Measurements from ENCODE around the gene AUP1. TPM values are rescaled to one million over a fixed set of nuclear protein-coding genes. Genes with fewer than 3 reads are reported as not detected.
"Not testable (repeated sequence)": the region's sequence is repeated elsewhere in the genome, so short reads cannot be mapped to it uniquely, and the experiment has no call there.

AUP1 gene
- total RNA-seq, 2 experiments from 2014 or later = 116 to 136 TPM

- ChIA-PET POLR2A (interaction anchor here (0.6 to 0.7 kb wide), 3 partner anchors 11 to 786 kb away, joined by 3 to 6 read pairs (median 6); no protein-coding TSS in a partner anchor), CTCF (interaction anchor here (0.8 to 4.6 kb wide), 7 partner anchors 10 to 84 kb away, joined by 3 to 24 read pairs (median 3); partner anchors contain the start of genes CCDC142 and TTC31)
- DNase-seq = no peak
- Mint-ChIP-seq H3K4me1 (peaks cover 21% of the 10 kb centered on the region), H3K4me3 (no peak overlapping the region), H3K36me3 (ENCODE audit: low read depth) (no peaks in the 10 kb centered on the region), H3K9me3 (no peaks in the 10 kb centered on the region), H3K27ac (peak overlapping the region; percentile 11), H3K27me3 (peaks cover 8% of the 10 kb centered on the region)
Observed at GRCh38 chr2:74566754-74567085, 37.2 kb upstream of the AUP1 start.

GRCh38 chr2:74566076-74566753 lies 36.7 kb upstream of the AUP1 start:
- Mint-ChIP-seq H3K36me3 (ENCODE audit: low read depth) (no peaks in the 10 kb centered on the region), H3K4me3 (no peak overlapping the region), H3K9me3 (no peaks in the 10 kb centered on the region), H3K27me3 (peaks cover 13% of the 10 kb centered on the region), H3K27ac (peak overlapping the region; percentile 1), H3K4me1 (peaks cover 21% of the 10 kb centered on the region)
- ChIA-PET POLR2A (interaction anchor here (0.6 to 0.7 kb wide), 3 partner anchors 11 to 785 kb away, joined by 3 to 6 read pairs (median 6); no protein-coding TSS in a partner anchor), CTCF (interaction anchor here (0.8 to 4.6 kb wide), 7 partner anchors 10 to 83 kb away, joined by 3 to 24 read pairs (median 3); partner anchors contain the start of genes CCDC142 and TTC31)
- DNase-seq = no peak

DNA sequence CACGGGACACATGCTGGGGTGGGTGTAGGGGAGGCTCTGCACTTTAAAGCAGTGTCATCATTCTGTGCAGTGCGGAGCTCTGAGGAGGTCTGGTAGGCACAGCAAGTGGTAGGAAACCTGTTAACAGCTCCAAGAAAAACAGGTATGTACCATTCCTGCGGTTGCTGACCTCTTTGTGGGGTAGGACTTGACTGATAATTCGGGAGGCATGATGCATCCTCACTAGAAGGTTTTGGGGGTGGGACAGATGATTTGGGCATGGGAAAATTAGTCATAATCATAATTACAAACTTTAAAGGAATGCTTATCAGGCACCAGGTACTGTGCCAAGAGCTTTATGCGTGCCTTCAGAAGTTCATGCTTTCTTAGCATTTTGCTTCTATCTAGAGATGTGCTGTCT lies 34.7 kb upstream of the AUP1 start:
- no peak overlapping the region for H3K27ac Mint-ChIP-seq
- ChIA-PET POLR2A (no interaction called here), CTCF (interaction anchor here (1.8 kb wide), 1 partner anchor 13 kb away, joined by 6 read pairs; no protein-coding TSS in a partner anchor)

DNA sequence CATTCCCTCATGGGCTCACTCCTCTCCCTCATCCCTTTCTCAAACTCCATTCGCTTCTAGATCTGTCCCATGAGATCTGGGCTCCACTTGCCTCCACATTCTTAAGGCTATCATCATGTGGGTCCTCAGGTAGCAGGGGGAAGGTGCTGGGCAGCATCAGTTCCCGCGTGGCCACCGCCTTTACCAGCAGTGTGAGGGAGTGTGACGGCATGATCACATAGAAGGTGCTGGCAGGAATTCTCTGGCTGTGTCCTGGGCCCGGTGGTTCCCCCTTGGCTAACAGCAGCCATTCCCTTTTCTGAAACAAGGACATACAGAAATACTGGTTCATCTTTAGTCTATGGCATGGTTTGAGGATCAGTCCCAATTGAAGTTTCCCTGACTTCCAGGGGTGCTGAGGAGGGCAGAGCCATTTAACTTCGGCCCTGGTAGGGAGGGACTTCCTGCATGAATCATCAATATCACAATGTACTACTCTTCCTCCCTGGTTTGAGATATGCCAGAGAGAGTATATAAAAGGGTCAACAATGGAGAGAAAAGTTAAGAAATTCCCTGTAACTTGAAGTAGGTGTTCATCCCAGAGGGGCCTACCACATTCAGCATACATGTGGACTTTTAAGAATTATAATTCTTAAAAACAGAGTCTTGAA lies 32.7 kb upstream of the AUP1 start:
- H3K4me3 Mint-ChIP-seq = no peak overlapping the region
- H3K4me1 Mint-ChIP-seq = peaks cover 11% of the 10 kb centered on the region
- H3K27ac Mint-ChIP-seq = no peak overlapping the region
- no peaks in the 10 kb centered on the region for H3K9me3 Mint-ChIP-seq
- ChIA-PET POLR2A (no interaction called here), CTCF (interaction anchor here (0.6 kb wide), 1 partner anchor 33 kb away, joined by 3 read pairs; the partner anchor contains the start of genes AUP1 and HTRA2)
- no peak for DNase-seq
- peaks cover 18% of the 10 kb centered on the region for H3K27me3 Mint-ChIP-seq
- H3K36me3 Mint-ChIP-seq (ENCODE audit: low read depth) = peaks cover 3% of the 10 kb centered on the region

More for the DNA sequence above, 34.7 kb upstream of the AUP1 start:
- Mint-ChIP-seq H3K9me3 (no peaks in the 10 kb centered on the region), H3K36me3 (ENCODE audit: low read depth) (no peaks in the 10 kb centered on the region), H3K4me3 (no peak overlapping the region), H3K27me3 (peaks cover 18% of the 10 kb centered on the region), H3K4me1 (peaks cover 24% of the 10 kb centered on the region)
- DNase-seq = no peak

GRCh38 chr2:74561022-74561421 lies 31.5 kb upstream of the AUP1 start:
- H3K4me1 Mint-ChIP-seq = peaks cover 10% of the 10 kb centered on the region
- H3K27me3 Mint-ChIP-seq = peaks cover 18% of the 10 kb centered on the region
- peaks cover 13% of the 10 kb centered on the region for H3K36me3 Mint-ChIP-seq (ENCODE audit: low read depth)
- H3K4me3 Mint-ChIP-seq, POLR2A ChIA-PET, H3K9me3 Mint-ChIP-seq, DNase-seq, H3K27ac Mint-ChIP-seq: not testable (repeated sequence)
- CTCF ChIA-PET = interaction anchor here (1.4 to 6.5 kb wide), 2 partner anchors 15 to 22 kb away, joined by 4 to 36 read pairs; no protein-coding TSS in a partner anchor

DNA sequence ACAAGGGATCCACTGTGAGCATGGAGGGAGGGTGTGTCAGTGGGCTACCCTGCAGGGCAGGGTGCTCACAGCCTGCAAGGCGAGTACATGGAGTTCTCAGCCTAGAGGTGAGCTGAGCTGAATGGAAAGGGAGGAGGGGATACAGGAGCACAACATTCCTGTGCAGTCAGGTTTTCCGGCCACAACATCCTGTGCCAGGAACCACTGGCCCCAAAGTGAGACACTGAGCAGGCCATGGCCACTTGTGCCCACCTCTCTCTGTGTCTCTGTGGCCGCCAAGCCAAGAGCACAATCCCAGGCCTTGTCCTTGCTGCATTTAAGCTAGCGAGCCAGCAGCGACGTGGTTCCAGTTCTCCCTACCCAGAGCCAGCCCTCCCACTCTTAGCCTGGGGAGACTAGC lies 31.1 kb upstream of the AUP1 start:
- Mint-ChIP-seq H3K9me3 (no peaks in the 10 kb centered on the region), H3K27me3 (peaks cover 16% of the 10 kb centered on the region), H3K4me1 (peaks cover 13% of the 10 kb centered on the region), H3K36me3 (ENCODE audit: low read depth) (peaks cover 13% of the 10 kb centered on the region), H3K4me3 (no peak overlapping the region), H3K27ac (no peak overlapping the region)
- ChIA-PET CTCF (interaction anchor here (0.6 to 6.5 kb wide), 3 partner anchors 15 to 155 kb away, joined by 3 to 36 read pairs (median 4); no protein-coding TSS in a partner anchor), POLR2A (no interaction called here)
- no peak for DNase-seq

GRCh38 chr2:74559912-74560311 lies 30.4 kb upstream of the AUP1 start:
- H3K4me1 Mint-ChIP-seq = peaks cover 17% of the 10 kb centered on the region
- no peak for DNase-seq
- ChIA-PET POLR2A (no interaction called here), CTCF (interaction anchor here (0.6 to 6.5 kb wide), 4 partner anchors 16 to 156 kb away, joined by 3 to 36 read pairs (median 8); no protein-coding TSS in a partner anchor)
- no peak overlapping the region for H3K4me3 Mint-ChIP-seq
- H3K9me3 Mint-ChIP-seq = no peaks in the 10 kb centered on the region
- H3K27me3 Mint-ChIP-seq = peaks cover 16% of the 10 kb centered on the region
- H3K27ac Mint-ChIP-seq = no peak overlapping the region
- peaks cover 13% of the 10 kb centered on the region for H3K36me3 Mint-ChIP-seq (ENCODE audit: low read depth)

- H3K36me3 Mint-ChIP-seq (ENCODE audit: low read depth) = peaks cover 13% of the 10 kb centered on the region
- ChIA-PET POLR2A (no interaction called here), CTCF (interaction anchor here (0.7 to 6.5 kb wide), 8 partner anchors 9 to 75 kb away, joined by 3 to 36 read pairs (median 4); partner anchors contain the start of genes CCDC142 and TTC31)
Observed at GRCh38 chr2:74558284-74559230, 29.1 kb upstream of the AUP1 start.

GRCh38 chr2:74556831-74557370 lies 27.4 kb upstream of the AUP1 start:
- CTCF ChIA-PET = interaction anchor here (0.8 to 6.5 kb wide), 4 partner anchors 10 to 126 kb away, joined by 3 to 36 read pairs (median 3); no protein-coding TSS in a partner anchor
- peak overlapping the region; percentile 60 for H3K27ac Mint-ChIP-seq
- peak overlapping the region; percentile 18 for H3K4me3 Mint-ChIP-seq

More at GRCh38 chr2:74558284-74559230, 29.1 kb upstream of the AUP1 start:
- Mint-ChIP-seq H3K27ac (no peak overlapping the region), H3K4me1 (peaks cover 19% of the 10 kb centered on the region), H3K27me3 (peaks cover 14% of the 10 kb centered on the region), H3K4me3 (no peak overlapping the region), H3K9me3 (no peaks in the 10 kb centered on the region)
- DNase-seq = no peak

DNA sequence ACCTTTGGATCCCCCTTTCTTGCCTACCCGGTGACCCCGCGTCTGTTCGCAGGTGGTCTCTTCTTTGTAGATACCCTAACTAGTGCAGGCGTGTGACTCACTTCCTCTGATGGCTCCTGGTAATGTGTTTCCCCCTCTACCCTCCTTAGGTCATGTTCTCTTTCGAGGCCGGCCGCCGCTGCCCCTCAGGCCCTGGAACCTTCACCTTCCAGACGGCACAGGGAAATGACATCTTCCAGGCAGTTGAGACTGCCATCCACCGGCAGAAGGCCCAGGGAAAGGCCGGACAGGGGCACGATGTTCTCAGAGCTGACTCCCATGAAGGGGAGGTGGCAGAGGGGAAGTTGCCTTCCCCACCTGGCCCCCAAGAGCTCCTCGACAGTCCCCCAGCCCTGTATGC lies 26.7 kb upstream of the AUP1 start:
- H3K9me3 Mint-ChIP-seq = no peaks in the 10 kb centered on the region
- peak overlapping the region; percentile 56 for H3K27ac Mint-ChIP-seq
- peaks cover 26% of the 10 kb centered on the region for H3K4me1 Mint-ChIP-seq
- peak overlapping the region; percentile 31 for H3K4me3 Mint-ChIP-seq
- peaks cover 13% of the 10 kb centered on the region for H3K36me3 Mint-ChIP-seq (ENCODE audit: low read depth)
- ChIA-PET POLR2A (no interaction called here), CTCF (interaction anchor here (0.9 to 6.5 kb wide), 5 partner anchors 10 to 68 kb away, joined by 3 to 36 read pairs (median 3); no protein-coding TSS in a partner anchor)
- DNase-seq = no peak
- peaks cover 14% of the 10 kb centered on the region for H3K27me3 Mint-ChIP-seq

More at GRCh38 chr2:74556831-74557370, 27.4 kb upstream of the AUP1 start:
- H3K27me3 Mint-ChIP-seq = peaks cover 14% of the 10 kb centered on the region
- no peaks in the 10 kb centered on the region for H3K9me3 Mint-ChIP-seq
- peaks cover 26% of the 10 kb centered on the region for H3K4me1 Mint-ChIP-seq
- POLR2A ChIA-PET = no interaction called here
- H3K36me3 Mint-ChIP-seq (ENCODE audit: low read depth) = peaks cover 13% of the 10 kb centered on the region
- DNase-seq = no peak

GRCh38 chr2:74555610-74556103 lies 26.2 kb upstream of the AUP1 start:
- CTCF ChIA-PET = interaction anchor here (0.6 to 6.5 kb wide), 9 partner anchors 10 to 249 kb away, joined by 3 to 36 read pairs (median 3); partner anchors contain the start of genes AUP1 and HTRA2
- POLR2A ChIA-PET = interaction anchor here (0.6 kb wide), 1 partner anchor 11 kb away, joined by 3 read pairs; no protein-coding TSS in a partner anchor
- H3K27me3 Mint-ChIP-seq = peaks cover 14% of the 10 kb centered on the region
- peaks cover 13% of the 10 kb centered on the region for H3K36me3 Mint-ChIP-seq (ENCODE audit: low read depth)
- no peak for DNase-seq
- peaks cover 26% of the 10 kb centered on the region for H3K4me1 Mint-ChIP-seq
- H3K4me3 Mint-ChIP-seq = peak overlapping the region; percentile 95
- peak overlapping the region; percentile 94 for H3K27ac Mint-ChIP-seq
- no peaks in the 10 kb centered on the region for H3K9me3 Mint-ChIP-seq
